Neural progenitor cell (in vitro differentiated cells): ENCODE results near the gene ZNF888. TPM values are rescaled to one million over a fixed set of nuclear protein-coding genes. Genes with fewer than 3 reads are reported as not detected.
"Not testable (repeated sequence)": the region's sequence is repeated elsewhere in the genome, so short reads cannot be mapped to it uniquely, and the experiment has no call there.

Source experiments
- DNase-seq: peaks from one replicate; pipeline ENCODE4 v3.0.0-alpha.2; 2016; ENCODE audit warnings: low spot score
- H2AFZ ChIP-seq: fragments of 200-600 bp; sonication (generic); replicated peaks from 2 replicates; pipeline ENCODE4 v1.6.1; 2016; ENCODE audit warnings: antibody characterized with exemption
- H3F3A ChIP-seq: fragments of 200-600 bp; sonication (generic); 2 replicates; pipeline ENCODE4 v1.6.1; 2016; ENCODE audit warnings: antibody characterized with exemption, low read depth
- H3K27ac ChIP-seq: fragments of 200-600 bp; sonication (generic); 2 replicates; pipeline ENCODE4 v1.5.1; 2016; ENCODE audit warnings: mild to moderate bottlenecking
- H3K27me3 ChIP-seq: fragments of 200-600 bp; sonication (generic); 2 replicates; pipeline ENCODE4 v1.6.1; 2016; ENCODE audit warnings: mild to moderate bottlenecking, moderate library complexity
- H3K36me3 ChIP-seq: fragments of 200-600 bp; sonication (generic); 2 replicates; pipeline ENCODE4 v1.5.1; 2016
- H3K4me1 ChIP-seq: fragments of 200-600 bp; sonication (generic); 2 replicates; pipeline ENCODE4 v1.6.1; 2016; ENCODE audit warnings: mixed run types
- H3K4me2 ChIP-seq: fragments of 200-600 bp; sonication (generic); 2 replicates; pipeline ENCODE4 v1.6.1; 2016
- H3K4me3 ChIP-seq: fragments of 200-600 bp; sonication (generic); 2 replicates; pipeline ENCODE4 v1.5.1; 2016
- H3K79me2 ChIP-seq: fragments of 200-600 bp; sonication (generic); 2 replicates; pipeline ENCODE4 v1.6.1; 2016; ENCODE audit warnings: low read depth
- H3K9ac ChIP-seq: fragments of 200-600 bp; sonication (generic); 2 replicates; pipeline ENCODE4 v1.6.1; 2016
- H3K9me3 ChIP-seq: fragments of 200-600 bp; sonication (generic); 2 replicates; pipeline ENCODE4 v1.5.1; 2016; ENCODE audit warnings: low read depth
- H4K20me1 ChIP-seq: fragments of 200-600 bp; sonication (generic); 2 replicates; pipeline ENCODE4 v1.6.1; 2016; ENCODE audit warnings: low read depth
- H3K27ac Mint-ChIP-seq: 3 replicates; pipeline ENCODE4 v1.8.0; 2021; ENCODE audit warnings: mixed read lengths
- H3K27me3 Mint-ChIP-seq: 2 replicates; pipeline ENCODE4 v1.8.0; 2022; ENCODE audit warnings: low read depth, mild to moderate bottlenecking, inconsistent platforms, moderate library complexity, mixed read lengths; ENCODE audit not compliant: insufficient read depth
- H3K36me3 Mint-ChIP-seq: 3 replicates; pipeline ENCODE4 v1.8.0; 2021; ENCODE audit warnings: mixed read lengths
- H3K4me1 Mint-ChIP-seq: 3 replicates; pipeline ENCODE4 v1.8.0; 2021; ENCODE audit warnings: mixed read lengths
- H3K4me3 Mint-ChIP-seq: 3 replicates; pipeline ENCODE4 v1.8.0; 2021; ENCODE audit warnings: mild to moderate bottlenecking, moderate library complexity, mixed read lengths
- H3K9me3 Mint-ChIP-seq: 3 replicates; pipeline ENCODE4 v1.8.0; 2020; ENCODE audit warnings: mixed read lengths
- CTCF ChIP-seq: fragments of 200-600 bp; sonication (generic); IDR thresholded peaks from 2 replicates; pipeline ENCODE4 v1.5.1; 2017; ENCODE audit warnings: antibody characterized with exemption, mild to moderate bottlenecking
- EZH2 ChIP-seq: fragments of 200-600 bp; sonication (generic); IDR thresholded peaks from 2 replicates; pipeline ENCODE4 v1.6.1; 2017; ENCODE audit warnings: antibody characterized with exemption, mild to moderate bottlenecking, moderate library complexity
- EZH2phosphoT487 ChIP-seq: fragments of 200-600 bp; sonication (generic); IDR thresholded peaks from 2 replicates; pipeline ENCODE4 v1.6.1; 2017; ENCODE audit warnings: antibody characterized with exemption
- total RNA-seq: library from RNA; depleted of rRNA; stranded (reverse); fragments of >200 nt; gene quantifications from 2 replicates; pipeline ENCODE4 v1.2.3, GENCODE V29; 2015; ENCODE audit warnings: low replicate concordance

ZNF888 gene
- total RNA-seq, 1 donor from 2014 or later = 11.6 TPM

GRCh38 chr19:52941941-52942385, 18.7 kb upstream of the ZNF888 start:
- H3K27ac Mint-ChIP-seq = no peak overlapping the region
- Histone ChIP-seq H3K4me1 (peaks cover 11% of the 10 kb centered on the region), H3K36me3 (no peaks in the 10 kb centered on the region), H3F3A (peaks cover 49% of the 10 kb centered on the region), H3K9me3 (no peaks in the 10 kb centered on the region), H2AFZ (peak overlapping the region; percentile 98), H3K79me2 (peaks cover 27% of the 10 kb centered on the region), H4K20me1 (peaks cover 2% of the 10 kb centered on the region), H3K27me3 (no peaks in the 10 kb centered on the region), H3K27ac (no peak overlapping the region), H3K4me2 (peak overlapping the region; percentile 79), H3K9ac (no peak overlapping the region), H3K4me3 (peak overlapping the region; percentile 98)
- H3K36me3 Mint-ChIP-seq = peaks cover 20% of the 10 kb centered on the region
- H3K27me3 Mint-ChIP-seq = peaks cover 11% of the 10 kb centered on the region
- H3K4me1 Mint-ChIP-seq = peaks cover 10% of the 10 kb centered on the region
- DNase-seq = peak; percentile 68
- peaks cover 37% of the 10 kb centered on the region for H3K9me3 Mint-ChIP-seq
- peak overlapping the region; percentile 90 for H3K4me3 Mint-ChIP-seq
- TF ChIP-seq EZH2phosphoT487 (no peak), CTCF (no peak), EZH2 (no peak)

- peaks cover 27% of the 10 kb centered on the region for H3K79me2 ChIP-seq
- H3K4me1 ChIP-seq = peaks cover 11% of the 10 kb centered on the region
- Mint-ChIP-seq H3K4me3 (peak overlapping the region; percentile 90), H3K27me3 (peaks cover 14% of the 10 kb centered on the region), H3K4me1 (peaks cover 10% of the 10 kb centered on the region), H3K36me3 (peaks cover 24% of the 10 kb centered on the region), H3K9me3 (peaks cover 39% of the 10 kb centered on the region)
- peaks cover 44% of the 10 kb centered on the region for H3F3A ChIP-seq
- not testable (repeated sequence) for H3K9ac ChIP-seq, H4K20me1 ChIP-seq, H3K9me3 ChIP-seq, H3K36me3 ChIP-seq, H3K27ac ChIP-seq, DNase-seq, H3K27ac Mint-ChIP-seq, H2AFZ ChIP-seq, H3K27me3 ChIP-seq
- peak overlapping the region; percentile 98 for H3K4me3 ChIP-seq
- peak overlapping the region; percentile 79 for H3K4me2 ChIP-seq
Observed at GRCh38 chr19:52941523-52941922, 18.3 kb upstream of the ZNF888 start.

GRCh38 chr19:52940905-52941304, 17.7 kb upstream of the ZNF888 start:
- H3K27ac ChIP-seq, H3K36me3 ChIP-seq, DNase-seq, H4K20me1 ChIP-seq, H3K9ac ChIP-seq, H3K4me3 ChIP-seq, H2AFZ ChIP-seq, H3K27ac Mint-ChIP-seq, H3K27me3 ChIP-seq, H3K9me3 ChIP-seq: not testable (repeated sequence)
- H3K4me3 Mint-ChIP-seq = peak overlapping the region; percentile 90
- H3K4me2 ChIP-seq = peak overlapping the region; percentile 79
- H3K36me3 Mint-ChIP-seq = peaks cover 28% of the 10 kb centered on the region
- H3F3A ChIP-seq = peaks cover 40% of the 10 kb centered on the region
- H3K79me2 ChIP-seq = peaks cover 27% of the 10 kb centered on the region
- peaks cover 11% of the 10 kb centered on the region for H3K4me1 ChIP-seq
- peaks cover 10% of the 10 kb centered on the region for H3K4me1 Mint-ChIP-seq
- H3K27me3 Mint-ChIP-seq = peaks cover 14% of the 10 kb centered on the region
- peaks cover 36% of the 10 kb centered on the region for H3K9me3 Mint-ChIP-seq

GRCh38 chr19:52938761-52939160, 15.5 kb upstream of the ZNF888 start:
- H3K36me3 Mint-ChIP-seq = peaks cover 34% of the 10 kb centered on the region
- Histone ChIP-seq H3K36me3 (no peaks in the 10 kb centered on the region), H3K27me3 (no peaks in the 10 kb centered on the region), H3K9me3 (no peaks in the 10 kb centered on the region), H3K79me2 (peaks cover 27% of the 10 kb centered on the region), H3K4me2 (no peak overlapping the region), H3K4me1 (peaks cover 3% of the 10 kb centered on the region), H4K20me1 (peaks cover 2% of the 10 kb centered on the region), H2AFZ (no peak overlapping the region), H3K27ac (no peak overlapping the region), H3F3A (peaks cover 20% of the 10 kb centered on the region), H3K4me3 (no peak overlapping the region), H3K9ac (no peak overlapping the region)
- H3K9me3 Mint-ChIP-seq = peaks cover 34% of the 10 kb centered on the region
- H3K4me3 Mint-ChIP-seq = no peak overlapping the region
- DNase-seq = no peak
- H3K27me3 Mint-ChIP-seq = peaks cover 11% of the 10 kb centered on the region
- H3K4me1 Mint-ChIP-seq = peaks cover 7% of the 10 kb centered on the region
- no peak for TF ChIP-seq EZH2phosphoT487
- no peak for TF ChIP-seq CTCF
- no peak for TF ChIP-seq EZH2
- H3K27ac Mint-ChIP-seq = no peak overlapping the region
